ENCODE measurements around the gene BATF3.
"Not testable (repeated sequence)": the region's sequence is repeated elsewhere in the genome, so short reads cannot be mapped to it uniquely, and the experiment has no call there.

BATF3 gene

GRCh38 chr1:212683357-212683722 is 16.3 kb downstream of the BATF3 start:
- no peak for DNase-seq

- DNase-seq = no peak
Observed at GRCh38 chr1:212680680-212681389, 18.8 kb downstream of the BATF3 start.

GRCh38 chr1:212678456-212679410 is 20.9 kb downstream of the BATF3 start:
- DNase-seq = no peak

GRCh38 chr1:212677573-212677972 is 22.1 kb downstream of the BATF3 start:
- DNase-seq = no peak

GRCh38 chr1:212677136-212677535 is 22.5 kb downstream of the BATF3 start:
- no peak for DNase-seq

- no peak for DNase-seq
Observed at GRCh38 chr1:212675675-212676074, 24.0 kb downstream of the BATF3 start.

GRCh38 chr1:212674872-212675271 is 24.8 kb downstream of the BATF3 start:
- no peak for DNase-seq

- peak; percentile 71 for DNase-seq
Observed at GRCh38 chr1:212671342-212672031, 28.2 kb downstream of the BATF3 start.

GRCh38 chr1:212670882-212671281 is 28.8 kb downstream of the BATF3 start:
- no peak for DNase-seq

GRCh38 chr1:212670301-212670700 is 29.3 kb downstream of the BATF3 start:
- DNase-seq = no peak

GRCh38 chr1:212669600-212669999 is 30.0 kb downstream of the BATF3 start:
- DNase-seq = no peak

- DNase-seq = peak; percentile 49
Observed at GRCh38 chr1:212669102-212669501, 30.5 kb downstream of the BATF3 start.

GRCh38 chr1:212668477-212668876 is 31.2 kb downstream of the BATF3 start:
- DNase-seq = no peak

GRCh38 chr1:212667223-212668139 is 32.2 kb downstream of the BATF3 start:
- DNase-seq = peak; percentile 84

- no peak for DNase-seq
Observed at GRCh38 chr1:212666116-212666775, 33.4 kb downstream of the BATF3 start.

- peak; percentile 92 for DNase-seq
Observed at GRCh38 chr1:212665241-212666115, 34.2 kb downstream of the BATF3 start.

- DNase-seq = no peak
Observed at GRCh38 chr1:212664409-212665199, 35.0 kb downstream of the BATF3 start.

GRCh38 chr1:212658250-212658649 is 41.4 kb downstream of the BATF3 start:
- DNase-seq = not testable (repeated sequence)

GRCh38 chr1:212656730-212657129 is 42.9 kb downstream of the BATF3 start:
- no peak for DNase-seq
